ENCODE results near the gene NUDT9.

DNA sequence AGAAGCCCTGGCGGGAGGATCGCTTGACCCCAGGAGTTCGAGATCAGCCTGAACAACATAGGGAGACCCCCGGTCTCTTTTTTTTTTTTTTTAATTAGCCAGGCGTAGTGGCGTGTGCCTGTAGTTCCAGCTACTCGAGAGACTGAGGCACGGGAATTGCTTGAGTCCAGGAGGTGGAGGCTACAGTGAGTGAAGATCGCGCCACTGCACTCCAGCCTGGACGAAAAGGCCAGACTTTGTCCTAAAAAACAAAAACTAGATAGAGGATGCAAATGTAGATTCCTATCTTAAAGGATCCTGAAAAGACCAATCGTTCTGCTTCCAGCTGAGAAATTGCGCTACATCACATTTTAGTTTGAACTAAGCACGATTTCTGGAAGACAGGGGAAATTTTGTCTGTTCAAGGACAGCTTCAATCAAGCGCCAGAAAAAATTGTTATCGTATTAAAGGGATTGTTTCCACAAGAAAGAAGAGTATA is 30.8 kb upstream of the NUDT9 start:
- TF ChIP-seq CTCF (IDR thresholded peaks at IDR 0.05) (no peak), POLR2A (IDR thresholded peaks at IDR 0.05) (no peak)

All from prostate gland (tissue), 2 donors.